Transverse colon (tissue), 4 donors: ENCODE results near the gene LINGO3. TPM values are rescaled to one million over a fixed set of nuclear protein-coding genes. Genes with fewer than 3 reads are reported as not detected.

Experiments used
- DNase-seq: peaks from one replicate; pipeline ENCODE4 v3.0.0-alpha.2; 2019
- H3K27ac ChIP-seq, 4 donors: fragments of 200-600 bp; sonication (generic); 2 replicates each; pipeline ENCODE4 v1.5.1; 2016 to 2018; ENCODE audit warnings: inconsistent platforms in 4 of 4
- H3K27me3 ChIP-seq: fragments of 200-600 bp; sonication (generic); 2 replicates; pipeline ENCODE4 v1.5.1; 2017; ENCODE audit warnings: inconsistent platforms
- H3K36me3 ChIP-seq, 4 donors: fragments of 200-600 bp; sonication (generic); 2 replicates each; pipeline ENCODE4 v1.5.1; 2017 to 2019; ENCODE audit warnings: inconsistent platforms in 4 of 4
- H3K4me1 ChIP-seq, 4 donors: fragments of 200-600 bp; sonication (generic); 2 replicates each; pipeline ENCODE4 v1.5.1; 2017 to 2020; ENCODE audit warnings: inconsistent platforms in 4 of 4
- H3K4me3 ChIP-seq, 4 donors: fragments of 200-600 bp; sonication (generic); 1 replicate in 1 of 4; 2 replicates in 3 of 4; pipeline versions ENCODE4 v1.5.1 to v1.6.1; 2017 to 2019; ENCODE audit warnings: inconsistent platforms in 4 of 4
- H3K9me3 ChIP-seq, 2 donors: fragments of 200-600 bp; sonication (generic); 2 replicates each; pipeline ENCODE4 v1.5.1; 2017 to 2019; ENCODE audit warnings: inconsistent platforms in 2 of 2
- EP300 ChIP-seq: sonication (generic); formaldehyde crosslinking; IDR thresholded peaks from one replicate; pipeline ENCODE4 v1.6.1; 2017; ENCODE audit warnings: antibody characterized with exemption, low read depth
- POLR2A ChIP-seq: fragments of 450-650 bp; IDR thresholded peaks from one replicate; pipeline ENCODE4 v1.6.1; 2016; ENCODE audit warnings: antibody characterized with exemption, mild to moderate bottlenecking, moderate library complexity
- POLR2AphosphoS5 ChIP-seq, 3 donors: sonication (generic); formaldehyde crosslinking; IDR thresholded peaks; one replicate each; pipeline ENCODE4 v1.6.1; 2016; ENCODE audit warnings: antibody characterized with exemption in 3 of 3
- WGBS, 2 donors: methylation state at CpG; one replicate each; pipeline ENCODE4 v1.1.5; 2018; ENCODE audit warnings: low coverage in 1 of 2; 5-methylcytosine and 5-hydroxymethylcytosine counted together
- in situ Hi-C, 4 donors: fragments of 200-750 bp; cut with MboI; loops; one replicate each; pipeline versions ENCODE4 v1.15.0 to v1.15.1; 2017; ENCODE audit warnings: low sequenced_read_pairs in 3 of 4, low pct_ligation_motif_present in 1 of 4, low pct_unique_long_range_greater_than_20kb in 1 of 4
- intact Hi-C: fragments of 100-400 bp; cut with DNase I; formaldehyde crosslinking; loops from one replicate; pipeline ENCODE4 v1.15.1; 2023; ENCODE audit warnings: low total_unique reads
- total RNA-seq, 4 donors: library from RNA; depleted of rRNA; stranded (reverse); fragments of >200 nt; gene quantifications; one replicate each; pipeline ENCODE4 v1.1.0, GENCODE V29; 2016
- TF ChIP-seq, protein P1 (sequence below), 5 experiments: fragments of 200-600 bp in 3 of 5; fragments of 450-650 bp in 2 of 5; sonication (generic) in 3 of 5; IDR thresholded peaks; 1 replicate in 2 of 5; 2 replicates in 3 of 5; pipeline ENCODE4 v1.5.1; 2016 to 2017; ENCODE audit warnings: antibody characterized with exemption in 5 of 5, inconsistent platforms in 3 of 5, mild to moderate bottlenecking in 2 of 5, moderate library complexity in 1 of 5

The LINGO3 gene
- total RNA-seq, 4 donors from 2014 or later = 0.27 to 1.5 (median 0.64) TPM; not detected in 1

DNA sequence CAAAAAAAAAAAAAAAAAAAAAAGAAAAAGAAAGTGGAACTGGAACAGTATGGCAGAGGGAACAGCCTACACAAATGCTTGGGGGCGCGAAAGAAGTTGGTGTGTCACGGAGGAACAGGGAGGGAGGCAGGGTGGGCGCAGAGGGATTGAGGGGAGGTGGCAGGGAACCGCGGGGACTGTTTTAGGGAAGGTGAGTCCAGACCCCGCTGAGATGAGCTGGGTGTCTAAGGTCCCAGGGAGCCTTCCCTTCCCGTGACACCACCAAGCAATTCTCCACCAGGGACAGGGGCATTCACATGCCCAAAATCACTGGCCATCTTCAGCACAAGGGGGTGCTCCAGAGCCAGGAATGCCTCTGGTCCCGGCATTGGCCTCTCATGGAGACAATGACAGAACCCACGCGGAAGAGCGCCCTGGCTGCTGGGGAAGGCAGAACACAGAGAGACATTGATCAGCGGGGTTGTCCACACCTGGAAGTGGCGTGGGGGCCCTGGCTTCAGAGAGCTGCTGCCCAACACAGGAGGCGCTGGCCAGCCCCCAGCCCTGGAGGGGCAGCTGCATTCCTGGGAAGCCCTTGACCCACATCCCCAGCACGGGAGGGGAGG is 32.9 kb downstream of the LINGO3 start:
- H3K36me3 ChIP-seq = peaks cover 0 to 12% (median 5%) of the 10 kb centered on the region in 4 donors
- H3K27ac ChIP-seq = peak overlapping the region; percentile 53 to 69 (median 62)
- TF ChIP-seq, protein P1, sequence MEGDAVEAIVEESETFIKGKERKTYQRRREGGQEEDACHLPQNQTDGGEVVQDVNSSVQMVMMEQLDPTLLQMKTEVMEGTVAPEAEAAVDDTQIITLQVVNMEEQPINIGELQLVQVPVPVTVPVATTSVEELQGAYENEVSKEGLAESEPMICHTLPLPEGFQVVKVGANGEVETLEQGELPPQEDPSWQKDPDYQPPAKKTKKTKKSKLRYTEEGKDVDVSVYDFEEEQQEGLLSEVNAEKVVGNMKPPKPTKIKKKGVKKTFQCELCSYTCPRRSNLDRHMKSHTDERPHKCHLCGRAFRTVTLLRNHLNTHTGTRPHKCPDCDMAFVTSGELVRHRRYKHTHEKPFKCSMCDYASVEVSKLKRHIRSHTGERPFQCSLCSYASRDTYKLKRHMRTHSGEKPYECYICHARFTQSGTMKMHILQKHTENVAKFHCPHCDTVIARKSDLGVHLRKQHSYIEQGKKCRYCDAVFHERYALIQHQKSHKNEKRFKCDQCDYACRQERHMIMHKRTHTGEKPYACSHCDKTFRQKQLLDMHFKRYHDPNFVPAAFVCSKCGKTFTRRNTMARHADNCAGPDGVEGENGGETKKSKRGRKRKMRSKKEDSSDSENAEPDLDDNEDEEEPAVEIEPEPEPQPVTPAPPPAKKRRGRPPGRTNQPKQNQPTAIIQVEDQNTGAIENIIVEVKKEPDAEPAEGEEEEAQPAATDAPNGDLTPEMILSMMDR (IDR thresholded peaks at IDR 0.05) = peak; percentile 51 to 79 (median 64)
- TF ChIP-seq EP300 = no peak
- TF ChIP-seq POLR2AphosphoS5 (IDR thresholded peaks at IDR 0.05) = peak in 2 of 3 donors; percentile 11 to 27
- peak; percentile 80 for DNase-seq
- H3K27me3 ChIP-seq = no peaks in the 10 kb centered on the region
- no peak overlapping the region for H3K4me3 ChIP-seq
- intact Hi-C loops = loop anchor here (5.0 kb wide), 1 partner anchor 113 kb away; the partner anchor contains the start of gene DOT1L
- WGBS, 2 donors = 51% methylated on average over 15 of the region's 16 CpGs; no CpG with 5 or more reads in 1 of the 2 donors
- H3K4me1 ChIP-seq = peaks cover 38 to 69% (median 55%) of the 10 kb centered on the region in 4 donors
- in situ Hi-C loops = loop anchor here in 3 of 4 donors (25.0 kb wide), 2 partner anchors 112 to 113 kb away; partner anchors contain the start of genes AP3D1 (in 1 of the 3) and DOT1L (in 1 of the 3)
- no peaks in the 10 kb centered on the region for H3K9me3 ChIP-seq

DNA sequence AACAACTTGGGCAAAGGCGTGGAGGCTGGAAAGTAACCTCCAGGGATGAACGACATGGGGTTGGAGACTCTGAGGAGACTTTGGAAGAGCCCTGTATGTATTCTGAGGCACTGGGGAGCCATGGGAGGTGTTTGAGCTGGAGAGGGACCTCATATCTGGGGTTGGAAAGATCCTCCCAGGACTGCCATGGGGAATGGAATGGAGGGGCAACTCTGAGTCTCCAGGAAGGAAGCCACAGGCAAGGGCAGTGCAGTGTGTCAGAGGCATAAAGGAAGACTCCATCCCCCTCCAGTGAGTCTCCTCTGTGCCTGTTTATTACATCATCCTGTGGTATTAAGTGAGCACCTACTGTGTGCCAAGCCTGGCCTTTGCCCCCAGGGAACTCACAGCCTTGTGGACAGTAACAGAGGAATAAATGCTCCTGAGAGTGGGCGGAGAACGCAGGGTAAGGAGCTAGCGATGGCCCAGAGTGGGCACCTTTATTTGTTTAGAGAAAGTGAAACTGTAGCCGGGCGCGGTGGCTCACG is 33.7 kb downstream of the LINGO3 start:
- 67 to 70% methylated on average over 2 to 9 of the region's 9 CpGs for WGBS, 2 donors
- intact Hi-C loops = loop anchor here (5.0 kb wide), 1 partner anchor 112 kb away; the partner anchor contains the start of gene DOT1L
- H3K4me1 ChIP-seq = peaks cover 38 to 69% (median 55%) of the 10 kb centered on the region in 4 donors

DNA sequence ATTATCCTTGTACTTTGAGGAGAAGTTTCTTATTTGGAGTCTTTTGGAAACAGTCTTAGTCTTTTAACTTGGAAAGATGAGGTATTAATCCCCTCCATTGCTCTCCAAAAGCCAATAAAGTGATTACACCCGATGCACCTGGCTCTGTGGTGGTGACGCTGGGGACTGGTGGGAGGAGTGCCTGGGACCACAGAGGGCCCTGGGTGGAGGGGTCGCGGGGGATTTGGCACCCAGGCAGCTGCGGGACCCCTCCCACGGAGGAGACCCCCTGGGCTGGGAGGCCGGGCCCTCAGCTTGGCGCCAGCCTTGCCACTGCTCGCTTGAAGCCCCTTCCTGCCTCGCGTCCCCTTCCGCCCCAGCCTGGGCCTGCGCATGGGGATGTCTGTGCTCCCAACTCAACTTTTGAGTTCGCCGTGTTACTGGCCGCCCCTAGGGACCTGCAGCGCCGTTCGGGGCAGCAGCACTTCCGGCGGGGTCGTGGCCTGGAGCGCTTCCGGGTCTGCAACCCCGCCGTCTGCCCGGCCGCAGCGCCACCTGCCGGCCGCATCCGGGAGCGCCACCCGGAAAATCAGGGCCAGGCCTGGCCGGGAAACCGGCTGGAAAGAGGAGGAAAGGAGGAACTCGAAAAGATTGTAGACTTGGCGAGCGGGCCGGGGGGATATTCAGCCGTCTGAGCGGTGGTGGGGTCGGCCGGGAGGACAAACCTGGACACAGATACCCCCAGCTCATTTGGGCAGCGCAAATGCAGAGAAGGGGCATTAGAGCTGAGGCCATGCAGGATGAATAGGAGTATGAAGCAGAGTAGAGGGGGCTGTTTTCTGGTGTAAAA is 34.4 kb downstream of the LINGO3 start:
- DNase-seq = peak; percentile 85
- 8 to 17% methylated on average over 11 to 42 of the region's 45 CpGs for WGBS, 2 donors
- H3K27me3 ChIP-seq = no peaks in the 10 kb centered on the region
- peaks cover 41 to 70% (median 55%) of the 10 kb centered on the region in 4 donors for H3K4me1 ChIP-seq
- H3K9me3 ChIP-seq = no peaks in the 10 kb centered on the region
- TF ChIP-seq EP300 (no peak), POLR2A (no peak), POLR2AphosphoS5 (IDR thresholded peaks at IDR 0.05) (peak in 2 of 3 donors; percentile 53 to 64)
- TF ChIP-seq, protein P1 (IDR thresholded peaks at IDR 0.05) = peak; percentile 98 to 99 (median 99)
- in situ Hi-C loops = loop anchor here in 1 of 4 donors (25.0 kb wide), 1 partner anchor 111 kb away; the partner anchor contains the start of genes AP3D1 and DOT1L
- intact Hi-C loops = loop anchor here (1.0 to 5.0 kb wide), 3 partner anchors 33 to 111 kb away; partner anchors contain the start of genes DOT1L, PLEKHJ1 and SF3A2
- peak overlapping the region in 1 of 4 donors; percentile 92 for H3K4me3 ChIP-seq
- peaks cover 0 to 12% (median 5%) of the 10 kb centered on the region in 4 donors for H3K36me3 ChIP-seq
- peak overlapping the region; percentile 97 to 99 (median 99) for H3K27ac ChIP-seq

More for the DNA sequence above, 33.7 kb downstream of the LINGO3 start:
- no peak for DNase-seq
- H3K4me3 ChIP-seq = peak overlapping the region in 1 of 4 donors; percentile 92
- peak overlapping the region; percentile 97 to 99 (median 99) for H3K27ac ChIP-seq
- TF ChIP-seq EP300 (no peak), POLR2AphosphoS5 (IDR thresholded peaks at IDR 0.05) (no peak), POLR2A (no peak)
- TF ChIP-seq, protein P1 (IDR thresholded peaks at IDR 0.05) = no peak
- H3K27me3 ChIP-seq = no peaks in the 10 kb centered on the region
- H3K36me3 ChIP-seq = peaks cover 0 to 12% (median 5%) of the 10 kb centered on the region in 4 donors
- in situ Hi-C loops = loop anchor here in 1 of 4 donors (25.0 kb wide), 1 partner anchor 112 kb away; the partner anchor contains the start of genes AP3D1 and DOT1L
- H3K9me3 ChIP-seq = no peaks in the 10 kb centered on the region
